Activated naive CD4-positive, alpha-beta T cell treated with anti-CD3 and anti-CD28 coated beads, Interleukin-2, amount 50 U/mL, for 72 hours (primary cell): ENCODE measurements around the gene CARM1. TPM values are rescaled to one million over a fixed set of nuclear protein-coding genes. Genes with fewer than 3 reads are reported as not detected.
"Not testable (repeated sequence)": the region's sequence is repeated elsewhere in the genome, so short reads cannot be mapped to it uniquely, and the experiment has no call there.

Source experiments
- ATAC-seq, 2 donors: fragments of 150-1000 bp; cut with Tn5 transposase; 2 replicates each; pipeline ENCODE4 v1.10.0; 2021; ENCODE audit warnings: mild to moderate bottlenecking in 2 of 2, moderate library complexity in 2 of 2
- DNase-seq, 2 donors: peaks; one replicate each; pipeline ENCODE4 v3.0.0; 2021 to 2022; ENCODE audit warnings: low spot score in 2 of 2
- H3K27ac Mint-ChIP-seq, 2 donors: one replicate each; pipeline ENCODE4 v1.8.0; 2022; ENCODE audit warnings: mild to moderate bottlenecking in 2 of 2, mixed read lengths in 2 of 2
- H3K36me3 Mint-ChIP-seq, 2 donors: one replicate each; pipeline ENCODE4 v1.8.0; 2022; ENCODE audit warnings: mixed read lengths in 2 of 2
- H3K9me3 Mint-ChIP-seq, 2 donors: one replicate each; pipeline ENCODE4 v1.8.0; 2022; ENCODE audit warnings: mixed read lengths in 2 of 2
- total RNA-seq, 2 donors: library from RNA; stranded (reverse); gene quantifications; one replicate each; pipeline ENCODE4 v1.2.3, GENCODE V29; 2022

CARM1 gene
- total RNA-seq, result 10 to 100 TPM; 46.4 to 73.6 TPM

- DNase-seq (peak; percentile 99 to 100), ATAC-seq (peak; percentile 85 to 90)
- no peaks in the 10 kb centered on the region for H3K36me3 Mint-ChIP-seq
- peak within 1 kb of the TSS; percentile 82 to 84 for H3K27ac Mint-ChIP-seq
- H3K9me3 Mint-ChIP-seq, result no peaks in the 10 kb centered on the region
Observed at GRCh38 chr19:10870955-10871603, at the start of gene CARM1. TSS of gene CARM1 (plus strand) at chr19:10871553. CDS start at chr19:10871703, 150 bp downstream.

- Mint-ChIP-seq H3K36me3 (peaks cover 0 to 15% of the 10 kb centered on the region in 2 donors), H3K27ac (peak overlapping the region in 1 of 2 donors; percentile 64), H3K9me3 (no peaks in the 10 kb centered on the region)
- DNase-seq (no peak), ATAC-seq (no peak)
Observed at GRCh38 chr19:10823690-10824089, 47.7 kb upstream of the CARM1 start.

- peak overlapping the region in 1 of 2 donors; percentile 74 for H3K27ac Mint-ChIP-seq
- H3K36me3 Mint-ChIP-seq, result peaks cover 0 to under 1% of the 10 kb centered on the region in 2 donors
- DNase-seq, result no peak
- ATAC-seq, result no peak
- no peaks in the 10 kb centered on the region for H3K9me3 Mint-ChIP-seq
Observed at GRCh38 chr19:10826231-10826630, 45.1 kb upstream of the CARM1 start.

GRCh38 chr19:10826846-10827245, 44.5 kb upstream of the CARM1 start:
- Mint-ChIP-seq H3K9me3 (no peaks in the 10 kb centered on the region), H3K36me3 (no peaks in the 10 kb centered on the region), H3K27ac (peak overlapping the region in 1 of 2 donors; percentile 33)
- ATAC-seq, result no peak
- DNase-seq, result no peak

- peak overlapping the region; percentile 50 to 61 for H3K27ac Mint-ChIP-seq
- ATAC-seq (peak; percentile 17 to 39), DNase-seq (no peak)
- no peaks in the 10 kb centered on the region for H3K9me3 Mint-ChIP-seq
- no peaks in the 10 kb centered on the region for H3K36me3 Mint-ChIP-seq
Observed at GRCh38 chr19:10828981-10829821, 42.2 kb upstream of the CARM1 start.

- no peak for DNase-seq
- Mint-ChIP-seq H3K36me3 (no peaks in the 10 kb centered on the region), H3K9me3 (no peaks in the 10 kb centered on the region), H3K27ac (peak overlapping the region; percentile 50 to 61)
- peak in 1 of 2 donors; percentile 11 for ATAC-seq
Observed at GRCh38 chr19:10829967-10830366, 41.4 kb upstream of the CARM1 start.

- Mint-ChIP-seq H3K27ac (peak overlapping the region; percentile 37 to 61), H3K36me3 (no peaks in the 10 kb centered on the region), H3K9me3 (no peaks in the 10 kb centered on the region)
- DNase-seq (no peak), ATAC-seq (no peak)
Observed at GRCh38 chr19:10830370-10830769, 41.0 kb upstream of the CARM1 start.

- ATAC-seq, result no peak
Observed at GRCh38 chr19:10830931-10831779, 40.2 kb upstream of the CARM1 start.

GRCh38 chr19:10831987-10832938, 39.1 kb upstream of the CARM1 start:
- peak overlapping the region; percentile 44 to 59 for H3K27ac Mint-ChIP-seq
- H3K9me3 Mint-ChIP-seq, result peaks cover 0 to 5% of the 10 kb centered on the region in 2 donors
- H3K36me3 Mint-ChIP-seq, result peaks cover 12% of the 10 kb centered on the region in 2 donors
- ATAC-seq (no peak), DNase-seq (no peak)

More at GRCh38 chr19:10830931-10831779, 40.2 kb upstream of the CARM1 start:
- Mint-ChIP-seq H3K27ac (no peak overlapping the region), H3K9me3 (no peaks in the 10 kb centered on the region), H3K36me3 (peaks cover 2% of the 10 kb centered on the region in 2 donors)
- no peak for DNase-seq

- H3K36me3 Mint-ChIP-seq, result peaks cover 12% of the 10 kb centered on the region in 2 donors
- no peak for ATAC-seq
- DNase-seq, result no peak
- H3K9me3 Mint-ChIP-seq, result peaks cover 0 to 5% of the 10 kb centered on the region in 2 donors
- peak overlapping the region in 1 of 2 donors; percentile 59 for H3K27ac Mint-ChIP-seq
Observed at GRCh38 chr19:10832939-10833296, 38.4 kb upstream of the CARM1 start.

GRCh38 chr19:10835089-10835753, 36.1 kb upstream of the CARM1 start:
- ATAC-seq (no peak), DNase-seq (no peak)
- peak overlapping the region; percentile 98 to 99 for H3K27ac Mint-ChIP-seq
- H3K36me3 Mint-ChIP-seq, result peaks cover 12% of the 10 kb centered on the region in 2 donors
- peaks cover 0 to 5% of the 10 kb centered on the region in 2 donors for H3K9me3 Mint-ChIP-seq

GRCh38 chr19:10835754-10836478, 35.4 kb upstream of the CARM1 start, which contains the start of gene TMED1:
TSS of gene TMED1 (minus strand) at chr19:10836212. CDS start at chr19:10836191, 21 bp downstream.
- Mint-ChIP-seq H3K36me3 (peaks cover 12% of the 10 kb centered on the region in 2 donors), H3K27ac (peak within 1 kb of the TSS; percentile 98 to 99), H3K9me3 (peaks cover 0 to 5% of the 10 kb centered on the region in 2 donors)
- ATAC-seq, result peak; percentile 88 to 92
- DNase-seq, result peak; percentile 94 to 97

GRCh38 chr19:10836479-10837330, 34.6 kb upstream of the CARM1 start:
- Mint-ChIP-seq H3K36me3 (peaks cover 12% of the 10 kb centered on the region in 2 donors), H3K27ac (peak overlapping the region; percentile 98 to 99), H3K9me3 (peaks cover 0 to 5% of the 10 kb centered on the region in 2 donors)
- DNase-seq (peak; percentile 83 to 87), ATAC-seq (peak; percentile 52 to 53)

- DNase-seq, H3K9me3 Mint-ChIP-seq, ATAC-seq, H3K27ac Mint-ChIP-seq: not testable (repeated sequence)
- H3K36me3 Mint-ChIP-seq, result peaks cover 12% of the 10 kb centered on the region in 2 donors
Observed at GRCh38 chr19:10837649-10838048, 33.7 kb upstream of the CARM1 start.
